Measurements from ENCODE around the gene CASR.

DNA sequence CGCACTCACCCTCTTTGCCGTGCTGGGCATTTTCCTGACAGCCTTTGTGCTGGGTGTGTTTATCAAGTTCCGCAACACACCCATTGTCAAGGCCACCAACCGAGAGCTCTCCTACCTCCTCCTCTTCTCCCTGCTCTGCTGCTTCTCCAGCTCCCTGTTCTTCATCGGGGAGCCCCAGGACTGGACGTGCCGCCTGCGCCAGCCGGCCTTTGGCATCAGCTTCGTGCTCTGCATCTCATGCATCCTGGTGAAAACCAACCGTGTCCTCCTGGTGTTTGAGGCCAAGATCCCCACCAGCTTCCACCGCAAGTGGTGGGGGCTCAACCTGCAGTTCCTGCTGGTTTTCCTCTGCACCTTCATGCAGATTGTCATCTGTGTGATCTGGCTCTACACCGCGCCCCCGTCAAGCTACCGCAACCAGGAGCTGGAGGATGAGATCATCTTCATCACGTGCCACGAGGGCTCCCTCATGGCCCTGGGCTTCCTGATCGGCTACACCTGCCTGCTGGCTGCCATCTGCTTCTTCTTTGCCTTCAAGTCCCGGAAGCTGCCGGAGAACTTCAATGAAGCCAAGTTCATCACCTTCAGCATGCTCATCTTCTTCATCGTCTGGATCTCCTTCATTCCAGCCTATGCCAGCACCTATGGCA, 100.5 kb downstream of the CASR start:
- TF ChIP-seq, protein P1, sequence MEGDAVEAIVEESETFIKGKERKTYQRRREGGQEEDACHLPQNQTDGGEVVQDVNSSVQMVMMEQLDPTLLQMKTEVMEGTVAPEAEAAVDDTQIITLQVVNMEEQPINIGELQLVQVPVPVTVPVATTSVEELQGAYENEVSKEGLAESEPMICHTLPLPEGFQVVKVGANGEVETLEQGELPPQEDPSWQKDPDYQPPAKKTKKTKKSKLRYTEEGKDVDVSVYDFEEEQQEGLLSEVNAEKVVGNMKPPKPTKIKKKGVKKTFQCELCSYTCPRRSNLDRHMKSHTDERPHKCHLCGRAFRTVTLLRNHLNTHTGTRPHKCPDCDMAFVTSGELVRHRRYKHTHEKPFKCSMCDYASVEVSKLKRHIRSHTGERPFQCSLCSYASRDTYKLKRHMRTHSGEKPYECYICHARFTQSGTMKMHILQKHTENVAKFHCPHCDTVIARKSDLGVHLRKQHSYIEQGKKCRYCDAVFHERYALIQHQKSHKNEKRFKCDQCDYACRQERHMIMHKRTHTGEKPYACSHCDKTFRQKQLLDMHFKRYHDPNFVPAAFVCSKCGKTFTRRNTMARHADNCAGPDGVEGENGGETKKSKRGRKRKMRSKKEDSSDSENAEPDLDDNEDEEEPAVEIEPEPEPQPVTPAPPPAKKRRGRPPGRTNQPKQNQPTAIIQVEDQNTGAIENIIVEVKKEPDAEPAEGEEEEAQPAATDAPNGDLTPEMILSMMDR (IDR thresholded peaks at IDR 0.05): no peak
- TF ChIP-seq POLR2A (IDR thresholded peaks at IDR 0.05) (no peak), EP300 (IDR thresholded peaks at IDR 0.05) (no peak)

Data from ovary (tissue), 3 donors.